Calu3 (cell line): ENCODE measurements around the gene FAR2. TPM values are rescaled to one million over a fixed set of nuclear protein-coding genes. Genes with fewer than 3 reads are reported as not detected.

Experiments used
- BruUV-seq: library from RNA; stranded (reverse); fragments of 400-500 nt; replicated peaks from 2 replicates; lab custom pipeline; 2021; lab: Mats Ljungman, UMichigan
- CTCF ChIA-PET: fragments of 300-600 bp; sonication (Branson Sonifier 250); formaldehyde crosslinking; loops from one replicate; lab custom pipeline; 2022; ENCODE audit warnings: antibody characterized with exemption; lab: Charles Lee
- DNase-seq: peaks from one replicate; pipeline ENCODE4 v3.0.0; 2022
- H3K27ac Mint-ChIP-seq: one replicate; pipeline ENCODE4 v1.8.0; 2022; ENCODE audit warnings: mixed read lengths; ENCODE audit not compliant: unreplicated experiment
- H3K27me3 Mint-ChIP-seq: one replicate; pipeline ENCODE4 v1.8.0; 2022; ENCODE audit warnings: mixed read lengths; ENCODE audit not compliant: unreplicated experiment
- H3K36me3 Mint-ChIP-seq: one replicate; pipeline ENCODE4 v1.8.0; 2022; ENCODE audit warnings: mild to moderate bottlenecking, moderate library complexity, mixed read lengths; ENCODE audit not compliant: insufficient read depth, unreplicated experiment
- H3K4me1 Mint-ChIP-seq: one replicate; pipeline ENCODE4 v1.8.0; 2022; ENCODE audit warnings: mild to moderate bottlenecking, low read depth, mixed read lengths; ENCODE audit not compliant: unreplicated experiment
- H3K4me3 Mint-ChIP-seq: one replicate; pipeline ENCODE4 v1.8.0; 2022; ENCODE audit warnings: mild to moderate bottlenecking, low read depth, moderate library complexity, mixed read lengths; ENCODE audit not compliant: unreplicated experiment
- H3K9me3 Mint-ChIP-seq: one replicate; pipeline ENCODE4 v1.8.0; 2022; ENCODE audit warnings: low read depth, mixed read lengths; ENCODE audit not compliant: unreplicated experiment
- CTCF ChIP-seq: fragments of 200-600 bp; IDR thresholded peaks from one replicate; pipeline ENCODE4 v1.8.0; 2022; ENCODE audit warnings: antibody characterized with exemption; ENCODE audit not compliant: unreplicated experiment
- intact Hi-C: fragments of 100-400 bp; cut with micrococcal nuclease; formaldehyde crosslinking; loops from one replicate; pipeline ENCODE4 v1.10.0; 2022; ENCODE audit not compliant: unreplicated experiment
- total RNA-seq: library from RNA; stranded (reverse); gene quantifications from 2 replicates; pipeline ENCODE4 v1.2.3, GENCODE V29; 2022

Gene FAR2
- total RNA-seq, 1 experiment from 2014 or later: 24.0 TPM

- no peak overlapping the region for H3K27ac Mint-ChIP-seq
- CTCF ChIA-PET: no interaction called here
- no peaks in the 10 kb centered on the region for H3K27me3 Mint-ChIP-seq
- no TSS peak for BruUV-seq
- intact Hi-C loops: no loop called here
- no peaks in the 10 kb centered on the region for H3K36me3 Mint-ChIP-seq
- no peak overlapping the region for H3K4me3 Mint-ChIP-seq
- peaks cover 21% of the 10 kb centered on the region for H3K4me1 Mint-ChIP-seq
- no peak for TF ChIP-seq CTCF
- H3K9me3 Mint-ChIP-seq: peaks cover 3% of the 10 kb centered on the region
- DNase-seq: no peak
These were observed 77.5 kb downstream of the FAR2 start for GRCh38 chr12:29226616-29227015.

- H3K27me3 Mint-ChIP-seq: no peaks in the 10 kb centered on the region
- intact Hi-C loops: no loop called here
- H3K36me3 Mint-ChIP-seq: no peaks in the 10 kb centered on the region
- H3K27ac Mint-ChIP-seq: no peak overlapping the region
- H3K9me3 Mint-ChIP-seq: no peaks in the 10 kb centered on the region
- no peak for DNase-seq
- TF ChIP-seq CTCF: no peak
- H3K4me3 Mint-ChIP-seq: no peak overlapping the region
- BruUV-seq: no TSS peak
- CTCF ChIA-PET: interaction anchor here (1.1 kb wide), 1 partner anchor 12 kb away, joined by 3 read pairs; no protein-coding TSS in a partner anchor
- H3K4me1 Mint-ChIP-seq: peaks cover 11% of the 10 kb centered on the region
These were observed 79.5 kb downstream of the FAR2 start for GRCh38 chr12:29228474-29229157.

- TF ChIP-seq CTCF: no peak
- no peak for DNase-seq
- Mint-ChIP-seq H3K27ac (no peak overlapping the region), H3K9me3 (no peaks in the 10 kb centered on the region), H3K27me3 (no peaks in the 10 kb centered on the region), H3K4me1 (peaks cover 6% of the 10 kb centered on the region), H3K4me3 (no peak overlapping the region), H3K36me3 (no peaks in the 10 kb centered on the region)
- BruUV-seq: no TSS peak
- CTCF ChIA-PET: interaction anchor here (1.1 kb wide), 1 partner anchor 13 kb away, joined by 3 read pairs; no protein-coding TSS in a partner anchor
- intact Hi-C loops: no loop called here
These were observed 80.1 kb downstream of the FAR2 start for GRCh38 chr12:29229158-29229505.

GRCh38 chr12:29229937-29230336 lies 80.9 kb downstream of the FAR2 start:
- H3K9me3 Mint-ChIP-seq: no peaks in the 10 kb centered on the region
- no peaks in the 10 kb centered on the region for H3K27me3 Mint-ChIP-seq
- H3K36me3 Mint-ChIP-seq: no peaks in the 10 kb centered on the region
- no peak for DNase-seq
- no peak for TF ChIP-seq CTCF
- H3K27ac Mint-ChIP-seq: no peak overlapping the region
- H3K4me3 Mint-ChIP-seq: no peak overlapping the region
- intact Hi-C loops: no loop called here
- no peaks in the 10 kb centered on the region for H3K4me1 Mint-ChIP-seq
- no TSS peak for BruUV-seq
- CTCF ChIA-PET: interaction anchor here (1.1 kb wide), 1 partner anchor 14 kb away, joined by 3 read pairs; no protein-coding TSS in a partner anchor
